ENCODE results near the gene DOCK6.
"Not testable (repeated sequence)": the region's sequence is repeated elsewhere in the genome, so short reads cannot be mapped to it uniquely, and the experiment has no call there.

The DOCK6 gene

DNA sequence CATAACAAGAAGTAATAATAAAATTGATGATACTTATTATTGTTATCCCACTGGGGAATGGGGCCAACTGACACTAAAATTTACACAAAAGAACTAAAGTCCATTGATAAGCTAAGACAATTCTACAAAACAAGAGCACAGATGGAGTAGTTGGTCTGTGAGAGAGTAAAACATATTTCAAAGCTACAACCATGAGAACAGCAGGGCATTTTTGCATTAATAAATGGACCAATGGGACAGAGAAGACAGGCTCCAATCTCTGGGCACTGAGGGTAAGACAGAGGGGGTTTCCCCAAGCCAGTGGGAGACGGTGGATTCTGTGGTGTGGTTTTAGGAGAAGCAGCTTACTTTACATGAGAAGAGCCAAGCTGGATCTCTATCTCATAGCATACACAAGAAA, 79.3 kb downstream of the DOCK6 start:
- no peak for DNase-seq (ENCODE audit: extremely low read depth, insufficient read length)
- TF ChIP-seq CTCF (IDR thresholded peaks at IDR 0.05; ENCODE audit: insufficient read depth, low read length, poor library complexity, severe bottlenecking), result no peak
- Histone ChIP-seq H3K27me3 (replicated peaks; ENCODE audit: control insufficient read depth, insufficient read depth, low read length) (no peaks in the 10 kb centered on the region), H3K4me3 (replicated peaks; ENCODE audit: low read depth, low read length) (no peak overlapping the region), H3K36me3 (ENCODE audit: control insufficient read depth, insufficient read depth, low read length) (no peaks in the 10 kb centered on the region)

DNA sequence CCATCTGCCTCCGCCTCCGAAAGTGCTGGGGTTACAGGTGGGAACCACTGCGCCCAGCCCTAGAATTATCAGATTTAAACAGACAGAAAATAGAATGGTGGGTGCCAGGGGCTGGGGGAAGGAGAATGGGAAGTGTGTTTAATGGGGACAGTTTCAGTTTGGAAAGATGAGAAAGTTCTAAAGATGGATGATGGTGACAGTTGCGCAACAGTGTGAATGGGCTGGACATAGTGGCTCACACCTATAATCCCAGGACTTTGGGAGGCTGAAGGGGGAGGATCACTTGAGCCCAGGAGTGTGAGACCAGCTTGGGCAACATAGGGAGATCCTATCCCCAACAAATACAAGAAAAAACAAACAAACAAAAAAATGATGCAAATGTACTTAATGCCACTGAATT, 80.8 kb downstream of the DOCK6 start:
- Histone ChIP-seq H3K27me3 (replicated peaks; ENCODE audit: control insufficient read depth, insufficient read depth, low read length) (no peaks in the 10 kb centered on the region), H3K36me3 (ENCODE audit: control insufficient read depth, insufficient read depth, low read length) (no peaks in the 10 kb centered on the region)
- no peak for DNase-seq (ENCODE audit: extremely low read depth, insufficient read length)

GRCh38 chr19:11180975-11181374, 81.3 kb downstream of the DOCK6 start:
- H3K27me3 ChIP-seq (replicated peaks; ENCODE audit: control insufficient read depth, insufficient read depth, low read length); H3K36me3 ChIP-seq (ENCODE audit: control insufficient read depth, insufficient read depth, low read length); DNase-seq (ENCODE audit: extremely low read depth, insufficient read length); H3K4me3 ChIP-seq (replicated peaks; ENCODE audit: low read depth, low read length): not testable (repeated sequence)

More for the DNA sequence above, 80.8 kb downstream of the DOCK6 start:
- no peak overlapping the region for H3K4me3 ChIP-seq (replicated peaks; ENCODE audit: low read depth, low read length)
- no peak for TF ChIP-seq CTCF (IDR thresholded peaks at IDR 0.05; ENCODE audit: insufficient read depth, low read length, poor library complexity, severe bottlenecking)

DNA sequence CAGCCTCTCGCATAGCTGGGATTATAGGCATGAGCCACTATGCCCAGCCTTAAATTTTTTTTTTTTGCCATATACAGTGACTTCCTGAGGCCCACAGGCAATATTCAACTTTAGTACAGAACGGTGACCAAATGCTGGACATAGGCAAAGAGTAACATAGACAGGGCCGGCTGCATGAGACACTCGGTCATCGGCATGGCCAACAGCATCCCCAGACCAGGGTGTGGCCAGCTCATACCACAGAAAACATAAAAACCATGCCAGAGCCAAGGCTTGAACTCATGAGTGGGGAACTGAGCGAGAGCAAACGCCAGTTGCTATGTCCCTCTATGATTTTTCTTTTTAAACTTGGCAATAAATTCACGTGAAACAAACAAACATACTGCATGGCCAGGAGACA, 82.0 kb downstream of the DOCK6 start:
- no peak overlapping the region for H3K4me3 ChIP-seq (replicated peaks; ENCODE audit: low read depth, low read length)
- no peaks in the 10 kb centered on the region for H3K27me3 ChIP-seq (replicated peaks; ENCODE audit: control insufficient read depth, insufficient read depth, low read length)
- no peaks in the 10 kb centered on the region for H3K36me3 ChIP-seq (ENCODE audit: control insufficient read depth, insufficient read depth, low read length)
- no peak for DNase-seq (ENCODE audit: extremely low read depth, insufficient read length)
- TF ChIP-seq CTCF (IDR thresholded peaks at IDR 0.05; ENCODE audit: insufficient read depth, low read length, poor library complexity, severe bottlenecking), result no peak

DNA sequence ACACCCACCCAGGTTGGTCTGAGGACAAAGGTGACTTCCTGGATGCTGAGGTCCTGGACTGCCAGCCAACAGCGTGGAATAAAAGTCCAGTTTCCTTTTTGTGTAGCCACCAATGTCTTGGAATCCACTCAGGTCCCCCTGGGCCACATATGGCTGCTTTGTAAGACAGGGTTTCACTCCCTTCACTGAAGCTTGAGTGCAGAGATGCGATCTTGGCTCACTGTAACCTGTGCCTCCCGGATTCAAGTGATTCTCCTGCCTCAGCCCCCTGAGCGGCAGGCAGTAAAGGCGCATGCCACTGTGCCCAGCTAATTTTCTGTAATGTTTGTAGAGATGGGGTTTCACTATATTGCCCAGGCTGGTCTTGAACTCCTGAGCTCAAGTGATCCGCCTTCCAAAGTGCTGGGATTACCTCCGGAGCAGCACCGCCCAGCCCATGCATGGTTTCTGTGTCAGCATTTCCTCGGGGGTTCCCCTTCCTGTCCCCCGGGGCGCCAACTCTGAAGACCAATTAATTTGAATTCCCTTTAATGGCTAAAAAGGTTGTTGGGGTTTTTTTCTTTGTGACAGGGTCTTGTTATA, 82.5 kb downstream of the DOCK6 start:
- no peak for TF ChIP-seq CTCF (IDR thresholded peaks at IDR 0.05; ENCODE audit: insufficient read depth, low read length, poor library complexity, severe bottlenecking)
- no peaks in the 10 kb centered on the region for H3K36me3 ChIP-seq (ENCODE audit: control insufficient read depth, insufficient read depth, low read length)
- H3K4me3 ChIP-seq (replicated peaks; ENCODE audit: low read depth, low read length), result peak overlapping the region; percentile 49
- DNase-seq (ENCODE audit: extremely low read depth, insufficient read length), result peak; percentile 71
- H3K27me3 ChIP-seq (replicated peaks; ENCODE audit: control insufficient read depth, insufficient read depth, low read length), result no peaks in the 10 kb centered on the region

GRCh38 chr19:11179145-11179465, 83.2 kb downstream of the DOCK6 start:
- not testable (repeated sequence) for DNase-seq (ENCODE audit: extremely low read depth, insufficient read length); H3K27me3 ChIP-seq (replicated peaks; ENCODE audit: control insufficient read depth, insufficient read depth, low read length); H3K4me3 ChIP-seq (replicated peaks; ENCODE audit: low read depth, low read length); H3K36me3 ChIP-seq (ENCODE audit: control insufficient read depth, insufficient read depth, low read length)

GRCh38 chr19:11177592-11177991, 84.7 kb downstream of the DOCK6 start:
- Histone ChIP-seq H3K36me3 (ENCODE audit: control insufficient read depth, insufficient read depth, low read length) (no peaks in the 10 kb centered on the region), H3K4me3 (replicated peaks; ENCODE audit: low read depth, low read length) (no peak overlapping the region), H3K27me3 (replicated peaks; ENCODE audit: control insufficient read depth, insufficient read depth, low read length) (no peaks in the 10 kb centered on the region)
- no peak for TF ChIP-seq CTCF (IDR thresholded peaks at IDR 0.05; ENCODE audit: insufficient read depth, low read length, poor library complexity, severe bottlenecking)
- DNase-seq (ENCODE audit: extremely low read depth, insufficient read length), result no peak
